Endometrium (tissue), 2 donors: ENCODE data around the gene L3MBTL4.
"Not testable (repeated sequence)": the region's sequence is repeated elsewhere in the genome, so short reads cannot be mapped to it uniquely, and the experiment has no call there.

Experiments
- FAIRE-seq: peaks from 2 replicates; lab custom pipeline; 2012; peaks lifted over from hg19 to GRCh38; lab: Jason Lieb, UNC
- donor health status: control.
- donor health status: control.

Gene L3MBTL4

GRCh38 chr18:6185782-6186181 is 228.9 kb downstream of the L3MBTL4 start:
- FAIRE-seq, result not testable (repeated sequence)

- no peak for FAIRE-seq
Observed at GRCh38 chr18:6174983-6175745, 239.5 kb downstream of the L3MBTL4 start.

- FAIRE-seq, result no peak
Observed at GRCh38 chr18:6170604-6171003, 244.1 kb downstream of the L3MBTL4 start.

- no peak for FAIRE-seq
Observed at GRCh38 chr18:6161549-6161948, 253.2 kb downstream of the L3MBTL4 start.

- no peak for FAIRE-seq
Observed at GRCh38 chr18:6159426-6159825, 255.3 kb downstream of the L3MBTL4 start.

GRCh38 chr18:6158958-6159357 is 255.8 kb downstream of the L3MBTL4 start:
- no peak for FAIRE-seq

GRCh38 chr18:6156446-6156845 is 258.3 kb downstream of the L3MBTL4 start:
- FAIRE-seq, result no peak

- FAIRE-seq, result no peak
Observed at GRCh38 chr18:6155707-6156106, 259.0 kb downstream of the L3MBTL4 start.

- FAIRE-seq, result no peak
Observed at GRCh38 chr18:6150430-6150829, 264.3 kb downstream of the L3MBTL4 start.

- no peak for FAIRE-seq
Observed at GRCh38 chr18:6146307-6146661, 268.4 kb downstream of the L3MBTL4 start.

GRCh38 chr18:6145645-6146306 is 268.9 kb downstream of the L3MBTL4 start:
- FAIRE-seq, result no peak

- FAIRE-seq, result no peak
Observed at GRCh38 chr18:6139007-6139406, 275.7 kb downstream of the L3MBTL4 start.

GRCh38 chr18:6135901-6136300 is 278.8 kb downstream of the L3MBTL4 start:
- not testable (repeated sequence) for FAIRE-seq

- FAIRE-seq, result not testable (repeated sequence)
Observed at GRCh38 chr18:6135029-6135428, 279.7 kb downstream of the L3MBTL4 start.

GRCh38 chr18:6132751-6133368 is 281.9 kb downstream of the L3MBTL4 start:
- no peak for FAIRE-seq

GRCh38 chr18:6120820-6121279 is 293.9 kb downstream of the L3MBTL4 start:
- FAIRE-seq, result no peak

GRCh38 chr18:6119761-6120160 is 294.9 kb downstream of the L3MBTL4 start:
- no peak for FAIRE-seq

- FAIRE-seq, result no peak
Observed at GRCh38 chr18:6118080-6118479, 296.6 kb downstream of the L3MBTL4 start.

GRCh38 chr18:6115710-6116109 is 299.0 kb downstream of the L3MBTL4 start:
- no peak for FAIRE-seq

GRCh38 chr18:6113650-6114049 is 301.1 kb downstream of the L3MBTL4 start:
- FAIRE-seq, result no peak

- FAIRE-seq, result no peak
Observed at GRCh38 chr18:6111726-6112125, 303.0 kb downstream of the L3MBTL4 start.

- FAIRE-seq, result no peak
Observed at GRCh38 chr18:6109743-6110142, 305.0 kb downstream of the L3MBTL4 start.

- no peak for FAIRE-seq
Observed at GRCh38 chr18:6107794-6108193, 306.9 kb downstream of the L3MBTL4 start.
